HUES64 (cell line): ENCODE data around the gene TMEM151A. TPM values are rescaled to one million over a fixed set of nuclear protein-coding genes. Genes with fewer than 3 reads are reported as not detected.
"Not testable (repeated sequence)": the region's sequence is repeated elsewhere in the genome, so short reads cannot be mapped to it uniquely, and the experiment has no call there.

Source experiments
- H3K27ac ChIP-seq: 2 replicates; pipeline ENCODE4 v1.7.0; 2013; ENCODE audit warnings: low read depth, low read length, inconsistent platforms
- H3K27me3 ChIP-seq: 2 replicates; pipeline ENCODE4 v1.6.1; 2013; ENCODE audit warnings: mild to moderate bottlenecking, low read length; ENCODE audit not compliant: insufficient read depth
- H3K36me3 ChIP-seq: 2 replicates; pipeline ENCODE4 v1.6.1; 2013; ENCODE audit warnings: mild to moderate bottlenecking, low read length; ENCODE audit not compliant: insufficient read depth
- H3K4me1 ChIP-seq: 2 replicates; pipeline ENCODE4 v1.6.1; 2013; ENCODE audit warnings: mild to moderate bottlenecking, low read length, moderate library complexity; ENCODE audit not compliant: insufficient read depth
- H3K4me3 ChIP-seq: 2 replicates; pipeline ENCODE4 v1.5.1; 2013; ENCODE audit warnings: mild to moderate bottlenecking, low read length, moderate library complexity
- H3K9ac ChIP-seq: 2 replicates; pipeline ENCODE4 v1.6.1; 2013; ENCODE audit warnings: mild to moderate bottlenecking, low read depth, low read length
- H3K9me3 ChIP-seq: 2 replicates; pipeline ENCODE4 v1.6.1; 2013; ENCODE audit warnings: low read depth, low read length; ENCODE audit not compliant: insufficient read depth
- WGBS: fragments of 150-250, 120-280 bp; methylation state at CpG from one replicate; pipeline ENCODE4 v1.1.7; 2013; ENCODE audit warnings: missing lambda C conversion rate; 5-methylcytosine and 5-hydroxymethylcytosine counted together
- polyA plus RNA-seq, 2 experiments: library from polyadenylated mRNA; stranded (reverse); fragments of 50-300 nt; gene quantifications; one replicate each; pipeline ENCODE4 v1.2.3, GENCODE V29; 2013

TMEM151A gene
- polyA plus RNA-seq (2013, experiment 1 of 2): 0.80 TPM
- polyA plus RNA-seq (2013, experiment 2 of 2): 0.51 TPM

DNA sequence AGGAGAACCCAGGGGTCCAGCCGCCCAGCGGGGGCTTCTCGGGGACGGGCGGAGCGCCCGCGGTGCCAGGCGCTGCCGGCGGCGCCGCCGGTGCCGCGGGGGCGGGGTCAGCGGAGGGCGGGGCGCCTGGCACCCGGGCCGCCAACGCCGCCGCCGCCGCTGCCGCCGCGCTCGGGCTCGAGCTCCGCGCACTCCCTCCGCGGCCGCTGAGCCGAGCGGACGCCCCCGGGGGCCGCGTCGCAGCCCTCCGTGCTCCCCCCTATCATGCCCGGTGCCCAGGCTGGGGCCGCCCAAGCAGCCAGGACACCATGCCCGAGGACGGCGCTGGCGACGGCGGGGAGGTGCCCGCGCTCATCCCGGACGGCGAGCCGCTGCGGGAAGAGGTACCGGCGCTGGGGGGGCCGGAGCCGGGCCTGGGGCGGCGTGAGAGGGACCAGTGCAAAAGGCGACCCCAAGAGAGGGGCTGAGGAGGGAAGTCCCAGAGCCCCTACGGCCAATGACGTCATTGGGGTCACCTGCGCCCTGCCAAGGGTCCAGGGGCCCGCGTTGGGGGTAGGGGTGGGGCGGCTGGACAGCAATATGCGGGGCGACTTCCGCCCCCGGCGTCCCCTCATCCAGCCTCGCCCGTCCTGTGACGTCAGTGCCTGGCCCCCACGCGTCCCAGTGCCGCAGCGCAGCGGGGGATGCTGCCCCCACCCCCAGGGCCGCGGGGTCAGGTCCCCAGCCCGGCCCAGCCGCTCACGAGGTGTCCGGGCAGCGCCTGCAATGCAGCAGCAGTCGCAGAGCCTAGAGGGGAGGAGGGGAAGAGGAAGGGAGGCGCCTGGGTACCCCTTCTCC is at the start of gene TMEM151A:
Gene TMEM151A, plus strand, starts transcription at position 189 of the 837 bp plus-strand sequence. Its CDS starts 120 bp downstream, at position 309.
- H3K36me3 ChIP-seq: 0 out of 2 replicates have a peak, but pooled peaks cover under 1% of the 10 kb centered on the region
- peak within 1 kb of the TSS; percentile 59 for H3K4me3 ChIP-seq
- no peaks in the 10 kb centered on the region for H3K9me3 ChIP-seq
- H3K9ac ChIP-seq: no peak within 1 kb of the TSS
- 2% methylated on average over 95 of the region's 95 CpGs for WGBS
- peaks cover 37% of the 10 kb centered on the region for H3K27me3 ChIP-seq
- peaks cover 5% of the 10 kb centered on the region; the same call in 1 of the 2 replicates for H3K4me1 ChIP-seq
- H3K27ac ChIP-seq: no peak within 1 kb of the TSS

GRCh38 chr11:66242095-66242765 is 49.5 kb upstream of the TMEM151A start:
- no peaks in the 10 kb centered on the region for H3K27me3 ChIP-seq
- H3K4me3 ChIP-seq: no peak overlapping the region
- peaks cover 19% of the 10 kb centered on the region; the same call in 1 of the 2 replicates for H3K36me3 ChIP-seq
- no peaks in the 10 kb centered on the region for H3K9me3 ChIP-seq
- no peaks in the 10 kb centered on the region for H3K4me1 ChIP-seq
- H3K9ac ChIP-seq: no peak overlapping the region
- no peak overlapping the region for H3K27ac ChIP-seq
- WGBS: 94% methylated on average over 14 of the region's 14 CpGs

- Histone ChIP-seq H3K36me3 (peaks cover 17% of the 10 kb centered on the region; the same call in 1 of the 2 replicates), H3K9ac (no peak overlapping the region), H3K9me3 (no peaks in the 10 kb centered on the region), H3K4me1 (no peaks in the 10 kb centered on the region), H3K27ac (no peak overlapping the region), H3K27me3 (no peaks in the 10 kb centered on the region), H3K4me3 (no peak overlapping the region)
- 91% methylated on average over 13 of the region's 13 CpGs for WGBS
Observed at GRCh38 chr11:66243782-66244535, 47.7 kb upstream of the TMEM151A start.

DNA sequence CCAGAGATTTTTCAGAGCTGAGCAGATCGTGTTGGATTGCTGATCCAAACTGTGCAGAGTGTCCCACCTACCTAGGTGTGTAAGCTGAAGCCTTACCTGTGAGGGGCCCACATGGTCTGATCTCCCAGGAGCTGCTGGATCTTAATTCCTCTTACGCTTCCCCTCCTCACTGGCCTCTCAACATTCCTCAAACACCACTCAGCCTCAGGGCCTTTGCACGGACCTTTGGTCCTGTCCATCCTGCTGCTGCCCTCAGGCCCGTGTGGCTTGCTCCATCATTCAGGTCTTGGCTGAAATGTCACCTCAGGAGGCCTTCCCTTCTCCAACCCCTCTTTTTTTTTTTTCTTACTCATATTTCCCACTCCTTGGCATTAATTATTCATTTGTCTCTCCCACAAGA is 44.4 kb upstream of the TMEM151A start:
- Histone ChIP-seq H3K36me3 (0 out of 2 replicates have a peak, but pooled peaks cover 3% of the 10 kb centered on the region), H3K9me3 (no peaks in the 10 kb centered on the region), H3K27ac (no peak overlapping the region), H3K4me3 (no peak overlapping the region), H3K4me1 (no peaks in the 10 kb centered on the region), H3K27me3 (no peaks in the 10 kb centered on the region), H3K9ac (no peak overlapping the region)
- WGBS: 89% methylated on average over 4 of the region's 4 CpGs

GRCh38 chr11:66247801-66248200 is 43.9 kb upstream of the TMEM151A start:
- H3K36me3 ChIP-seq: no peaks in the 10 kb centered on the region
- no peak overlapping the region for H3K9ac ChIP-seq
- H3K27me3 ChIP-seq: no peaks in the 10 kb centered on the region
- WGBS: 92% methylated on average over 2 of the region's 3 CpGs
- no peaks in the 10 kb centered on the region for H3K4me1 ChIP-seq
- no peak overlapping the region for H3K27ac ChIP-seq
- H3K9me3 ChIP-seq: no peaks in the 10 kb centered on the region
- H3K4me3 ChIP-seq: no peak overlapping the region

GRCh38 chr11:66248903-66249302 is 42.8 kb upstream of the TMEM151A start:
- H3K9me3 ChIP-seq: no peaks in the 10 kb centered on the region
- WGBS: 90% methylated on average over 6 of the region's 6 CpGs
- H3K4me3 ChIP-seq: no peak overlapping the region

GRCh38 chr11:66251809-66252208 is 39.9 kb upstream of the TMEM151A start:
- no peaks in the 10 kb centered on the region for H3K27me3 ChIP-seq
- H3K27ac ChIP-seq: no peak overlapping the region
- H3K9me3 ChIP-seq: no peaks in the 10 kb centered on the region
- 83% methylated on average over 7 of the region's 7 CpGs for WGBS
- H3K4me3 ChIP-seq: no peak overlapping the region
- H3K36me3 ChIP-seq: no peaks in the 10 kb centered on the region
- no peak overlapping the region for H3K9ac ChIP-seq
- peaks cover 7% of the 10 kb centered on the region; the same call in 1 of the 2 replicates for H3K4me1 ChIP-seq

More at GRCh38 chr11:66248903-66249302, 42.8 kb upstream of the TMEM151A start:
- Histone ChIP-seq H3K9ac (no peak overlapping the region), H3K27me3 (no peaks in the 10 kb centered on the region), H3K27ac (no peak overlapping the region), H3K36me3 (no peaks in the 10 kb centered on the region), H3K4me1 (peaks cover 7% of the 10 kb centered on the region; the same call in 1 of the 2 replicates)

DNA sequence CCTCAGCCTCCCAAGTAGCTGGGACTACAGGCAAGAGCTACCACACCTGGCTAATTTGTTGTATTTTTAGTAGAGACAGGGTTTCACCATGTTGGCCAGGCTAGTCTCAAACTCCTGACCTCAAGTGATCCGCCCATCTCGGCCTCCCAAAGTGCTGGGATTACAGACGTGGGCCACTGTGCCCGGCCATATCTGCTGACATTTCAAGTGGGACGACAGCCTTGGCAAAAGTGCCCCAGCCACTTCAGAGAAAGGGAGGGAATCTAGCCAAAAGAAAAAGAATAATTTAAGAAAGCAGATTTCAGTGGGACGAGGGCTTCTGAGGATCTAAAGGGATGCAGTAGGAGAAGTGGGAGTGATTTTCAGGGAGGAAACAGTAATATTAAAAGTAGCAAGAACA is 38.6 kb upstream of the TMEM151A start:
- H3K27ac ChIP-seq, H3K4me1 ChIP-seq, H3K27me3 ChIP-seq, H3K36me3 ChIP-seq, H3K9me3 ChIP-seq, H3K9ac ChIP-seq, H3K4me3 ChIP-seq: not testable (repeated sequence)
- WGBS: 89% methylated on average over 6 of the region's 6 CpGs

DNA sequence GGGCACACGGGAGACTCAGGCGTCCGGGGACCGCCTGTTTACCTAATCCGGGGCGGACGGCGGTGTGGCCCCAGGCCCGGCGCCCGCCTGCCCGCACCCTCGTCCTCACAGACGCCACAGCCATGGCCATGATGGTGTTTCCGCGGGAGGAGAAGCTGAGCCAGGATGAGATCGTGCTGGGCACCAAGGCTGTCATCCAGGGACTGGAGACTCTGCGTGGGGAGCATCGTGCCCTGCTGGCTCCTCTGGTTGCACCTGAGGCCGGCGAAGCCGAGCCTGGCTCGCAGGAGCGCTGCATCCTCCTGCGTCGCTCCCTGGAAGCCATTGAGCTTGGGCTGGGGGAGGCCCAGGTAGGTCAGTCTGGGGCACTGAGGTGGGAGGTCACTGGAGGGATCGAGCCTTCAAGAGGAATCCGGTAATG is 33.2 kb upstream of the TMEM151A start:
- Histone ChIP-seq H3K4me1 (peaks cover 7% of the 10 kb centered on the region; the same call in 1 of the 2 replicates), H3K36me3 (peaks cover 39% of the 10 kb centered on the region), H3K4me3 (peak overlapping the region; percentile 86), H3K27ac (no peak overlapping the region), H3K27me3 (no peaks in the 10 kb centered on the region), H3K9ac (peak overlapping the region; percentile 70), H3K9me3 (no peaks in the 10 kb centered on the region)
- 9% methylated on average over 28 of the region's 28 CpGs for WGBS

DNA sequence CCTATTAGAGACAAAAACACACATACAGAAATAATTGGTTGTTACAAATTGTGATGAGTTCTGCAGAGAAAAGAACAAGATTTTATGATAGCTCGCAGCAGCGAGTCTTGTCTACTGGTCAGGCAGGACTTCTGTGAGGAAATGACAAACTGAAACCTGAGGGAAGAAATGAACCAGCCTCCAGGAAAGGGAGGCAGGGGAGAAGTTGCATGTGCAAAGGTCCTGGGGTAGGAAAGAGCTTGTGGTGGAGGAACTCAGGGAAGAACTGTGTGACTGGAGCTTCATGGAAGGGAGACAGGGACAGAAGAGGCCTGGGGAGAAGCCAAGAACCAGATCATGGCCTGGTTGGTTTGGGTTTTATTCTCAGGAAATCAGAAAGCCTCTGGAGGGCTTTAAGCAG is 32.5 kb upstream of the TMEM151A start:
- H3K27me3 ChIP-seq: no peaks in the 10 kb centered on the region
- H3K4me3 ChIP-seq: peak overlapping the region; percentile 86; the same call in 1 of the 2 replicates
- peaks cover 46% of the 10 kb centered on the region for H3K36me3 ChIP-seq
- no peak overlapping the region for H3K27ac ChIP-seq
- no peaks in the 10 kb centered on the region for H3K9me3 ChIP-seq
- WGBS: 95% methylated on average over 2 of the region's 2 CpGs
- H3K9ac ChIP-seq: no peak overlapping the region; the same call in 1 of the 2 replicates
- H3K4me1 ChIP-seq: peaks cover 5% of the 10 kb centered on the region; the same call in 1 of the 2 replicates
